ENCODE data around the gene BRPF1.

DNA sequence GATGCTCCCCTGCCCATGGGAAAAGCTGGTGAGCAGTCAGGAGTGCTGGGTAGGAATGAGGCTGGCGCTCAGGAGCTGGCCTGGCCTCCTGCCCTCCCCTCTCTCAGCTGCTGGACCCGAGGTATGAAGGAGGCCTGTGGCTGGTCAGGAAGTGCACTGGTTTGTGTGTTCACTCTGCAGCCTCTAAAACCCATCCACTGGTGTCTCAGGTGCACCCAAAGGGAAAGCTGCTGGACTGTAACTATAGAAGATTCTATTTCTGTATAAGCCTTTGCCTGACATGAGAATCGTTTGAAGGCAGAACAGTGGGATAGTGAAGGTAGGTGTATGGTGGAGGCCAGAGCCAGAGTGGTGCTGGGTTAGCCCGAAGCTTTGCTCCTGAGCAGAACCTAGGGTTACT lies 33.6 kb upstream of the BRPF1 start:
- TF ChIP-seq SMC3 (IDR thresholded peaks at IDR 0.05; ENCODE audit: borderline replicate concordance, low read length) (no peak), TAF1 (IDR thresholded peaks at IDR 0.05; ENCODE audit: borderline replicate concordance, low read depth, low read length) (no peak), USF2 (IDR thresholded peaks at IDR 0.05; ENCODE audit: borderline replicate concordance, low read depth, low read length) (no peak), CTCF (IDR thresholded peaks at IDR 0.05 in 2 of 3, conservative IDR thresholded peaks at IDR 0.05 in 1 of 3; ENCODE audit: control insufficient read depth in 2 of 3, extremely low read depth in 1 of 3, insufficient read depth in 1 of 3, low read depth in 3 of 3, low read length in 3 of 3) (no peak), POLR2AphosphoS2 (IDR thresholded peaks at IDR 0.05; ENCODE audit: low read depth, low read length) (no peak), STAT3 (IDR thresholded peaks at IDR 0.05; ENCODE audit: low read depth, low read length) (no peak), YY1 (IDR thresholded peaks at IDR 0.05; ENCODE audit: low read depth, low read length) (no peak), EGR1 (IDR thresholded peaks at IDR 0.05; ENCODE audit: borderline replicate concordance in 1 of 2, low read depth in 2 of 2, low read length in 2 of 2) (no peak)

Measured in GM12878 (cell line).